ENCODE results near the gene DRC1. TPM values are rescaled to one million over a fixed set of nuclear protein-coding genes. Genes with fewer than 3 reads are reported as not detected.
A peak's percentile ranks its signal among the peaks of the same experiment; 100 is the strongest.

Gene DRC1
- total and polyA plus RNA-seq, 2 of the 13 experiments (the other 11 are each of a cell fraction or from before 2014, with no cell fraction given), result 0.07 TPM; not detected in 1

DNA sequence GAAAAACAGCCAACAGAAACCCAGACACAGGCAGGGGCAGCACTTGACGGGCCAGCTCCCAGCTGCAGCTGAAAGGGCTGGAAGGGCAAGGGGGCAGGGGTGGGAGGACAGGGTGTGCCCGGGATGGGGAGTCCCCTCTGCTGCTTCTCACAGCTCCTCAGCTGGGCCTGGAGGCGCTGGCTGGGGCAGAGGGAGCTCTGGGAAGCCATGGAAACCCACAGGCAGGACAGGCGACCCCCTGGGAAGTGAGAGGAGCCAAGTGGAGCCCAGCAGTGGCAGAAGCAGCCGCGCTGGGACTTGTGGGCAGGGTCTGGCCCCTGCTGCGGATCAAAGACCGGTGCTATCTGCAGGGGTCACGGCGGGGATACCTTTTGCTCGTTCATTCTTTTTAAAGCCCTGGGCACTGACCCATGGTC is 55.5 kb downstream of the DRC1 start (continued):
- TF ChIP-seq, protein P1, sequence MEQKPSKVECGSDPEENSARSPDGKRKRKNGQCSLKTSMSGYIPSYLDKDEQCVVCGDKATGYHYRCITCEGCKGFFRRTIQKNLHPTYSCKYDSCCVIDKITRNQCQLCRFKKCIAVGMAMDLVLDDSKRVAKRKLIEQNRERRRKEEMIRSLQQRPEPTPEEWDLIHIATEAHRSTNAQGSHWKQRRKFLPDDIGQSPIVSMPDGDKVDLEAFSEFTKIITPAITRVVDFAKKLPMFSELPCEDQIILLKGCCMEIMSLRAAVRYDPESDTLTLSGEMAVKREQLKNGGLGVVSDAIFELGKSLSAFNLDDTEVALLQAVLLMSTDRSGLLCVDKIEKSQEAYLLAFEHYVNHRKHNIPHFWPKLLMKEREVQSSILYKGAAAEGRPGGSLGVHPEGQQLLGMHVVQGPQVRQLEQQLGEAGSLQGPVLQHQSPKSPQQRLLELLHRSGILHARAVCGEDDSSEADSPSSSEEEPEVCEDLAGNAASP (CRISPR knock-in tag; IDR thresholded peaks at IDR 0.05; ENCODE audit: borderline replicate concordance), result peak; percentile 56; the same call in 1 of the 2 replicates
- TF ChIP-seq, protein P2, sequence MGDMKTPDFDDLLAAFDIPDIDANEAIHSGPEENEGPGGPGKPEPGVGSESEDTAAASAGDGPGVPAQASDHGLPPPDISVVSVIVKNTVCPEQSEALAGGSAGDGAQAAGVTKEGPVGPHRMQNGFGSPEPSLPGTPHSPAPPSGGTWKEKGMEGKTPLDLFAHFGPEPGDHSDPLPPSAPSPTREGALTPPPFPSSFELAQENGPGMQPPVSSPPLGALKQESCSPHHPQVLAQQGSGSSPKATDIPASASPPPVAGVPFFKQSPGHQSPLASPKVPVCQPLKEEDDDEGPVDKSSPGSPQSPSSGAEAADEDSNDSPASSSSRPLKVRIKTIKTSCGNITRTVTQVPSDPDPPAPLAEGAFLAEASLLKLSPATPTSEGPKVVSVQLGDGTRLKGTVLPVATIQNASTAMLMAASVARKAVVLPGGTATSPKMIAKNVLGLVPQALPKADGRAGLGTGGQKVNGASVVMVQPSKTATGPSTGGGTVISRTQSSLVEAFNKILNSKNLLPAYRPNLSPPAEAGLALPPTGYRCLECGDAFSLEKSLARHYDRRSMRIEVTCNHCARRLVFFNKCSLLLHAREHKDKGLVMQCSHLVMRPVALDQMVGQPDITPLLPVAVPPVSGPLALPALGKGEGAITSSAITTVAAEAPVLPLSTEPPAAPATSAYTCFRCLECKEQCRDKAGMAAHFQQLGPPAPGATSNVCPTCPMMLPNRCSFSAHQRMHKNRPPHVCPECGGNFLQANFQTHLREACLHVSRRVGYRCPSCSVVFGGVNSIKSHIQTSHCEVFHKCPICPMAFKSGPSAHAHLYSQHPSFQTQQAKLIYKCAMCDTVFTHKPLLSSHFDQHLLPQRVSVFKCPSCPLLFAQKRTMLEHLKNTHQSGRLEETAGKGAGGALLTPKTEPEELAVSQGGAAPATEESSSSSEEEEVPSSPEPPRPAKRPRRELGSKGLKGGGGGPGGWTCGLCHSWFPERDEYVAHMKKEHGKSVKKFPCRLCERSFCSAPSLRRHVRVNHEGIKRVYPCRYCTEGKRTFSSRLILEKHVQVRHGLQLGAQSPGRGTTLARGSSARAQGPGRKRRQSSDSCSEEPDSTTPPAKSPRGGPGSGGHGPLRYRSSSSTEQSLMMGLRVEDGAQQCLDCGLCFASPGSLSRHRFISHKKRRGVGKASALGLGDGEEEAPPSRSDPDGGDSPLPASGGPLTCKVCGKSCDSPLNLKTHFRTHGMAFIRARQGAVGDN (CRISPR knock-in tag; IDR thresholded peaks at IDR 0.05), result peak; percentile 57; the same call in 1 of the 2 replicates
- TF ChIP-seq ZNF343 (CRISPR knock-in tag; IDR thresholded peaks at IDR 0.05), result 0 out of 2 replicates have a peak, but pooled peaks have one; percentile 30

DNA sequence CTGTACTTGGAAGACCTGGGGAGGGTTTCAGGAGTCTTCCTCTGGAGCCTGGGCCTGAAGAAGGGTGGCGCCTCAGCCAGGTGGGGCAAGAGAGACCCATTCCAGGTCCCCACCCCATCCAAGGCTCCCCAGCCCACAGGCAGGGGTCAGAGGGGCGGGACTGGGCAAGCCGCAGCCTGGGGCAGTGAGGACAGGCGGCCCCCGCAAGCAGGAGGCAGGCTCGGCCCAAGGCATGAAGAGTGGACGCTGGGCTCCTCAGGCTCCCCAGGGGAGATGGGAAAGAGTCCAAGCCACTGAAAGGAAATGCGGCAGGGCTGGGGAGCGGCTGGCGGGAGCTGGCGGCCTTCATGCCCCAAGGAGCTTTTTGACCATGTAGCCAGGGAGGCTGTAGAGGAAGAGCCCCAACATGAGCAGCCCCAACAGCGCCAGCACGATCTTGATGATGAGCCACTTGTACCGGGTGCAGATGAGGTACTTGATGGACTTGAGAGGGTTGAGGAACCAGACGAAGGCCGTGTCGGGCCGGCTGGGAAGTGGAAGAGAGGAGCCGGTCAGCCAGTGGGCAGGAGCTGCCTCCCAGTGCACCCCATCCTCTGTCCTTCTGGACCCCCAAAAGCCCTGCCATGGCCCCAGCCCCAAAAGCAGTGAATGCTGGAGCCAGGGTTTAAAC is 56.1 kb downstream of the DRC1 start:
- DNase-seq (ENCODE audit: low spot score) (no peak), ATAC-seq (peak; percentile 1), FAIRE-seq (no peak)
- Histone ChIP-seq H2AFZ (ENCODE audit: low read length) (peak overlapping the region; percentile 24), H3K36me3 (replicated peaks in 1 of 2; ENCODE audit: control insufficient read depth in 1 of 2, insufficient read depth in 2 of 2, low read length in 2 of 2) (no peaks in the 10 kb centered on the region), H3K9me3 (ENCODE audit: low read length) (no peaks in the 10 kb centered on the region), H3K79me2 (ENCODE audit: insufficient read depth, low read length) (no peaks in the 10 kb centered on the region), H3K4me3 (replicated peaks in 1 of 3; ENCODE audit: insufficient read depth in 1 of 3, low read depth in 2 of 3, low read length in 3 of 3) (peak overlapping the region; percentile 46 to 76 (median 50)), H3K27ac (ENCODE audit: extremely low read length, insufficient read depth, low read length) (peak overlapping the region; percentile 69), H3K27me3 (ENCODE audit: control insufficient read depth in 1 of 2, insufficient read depth in 2 of 2, low read length in 2 of 2) (no peaks in the 10 kb centered on the region; a peak in 1 of 5 replicates), H4K20me1 (ENCODE audit: insufficient read depth, low read length) (no peaks in the 10 kb centered on the region), H3K4me1 (ENCODE audit: insufficient read depth, low read length) (peaks cover 47% of the 10 kb centered on the region), H3K4me2 (ENCODE audit: low read depth, low read length) (peak overlapping the region; percentile 95), H3K9ac (ENCODE audit: insufficient read depth, low read depth, low read length) (peak overlapping the region; percentile 69)
- intact Hi-C loops (cut with micrococcal nuclease; ENCODE audit: unreplicated experiment), result loop anchor here (5.0 kb wide), 2 partner anchors 61 to 126 kb away; no protein-coding TSS in a partner anchor
- no TSS peak for BruUV-seq (replicated peaks)
- 52% methylated on average over 19 of the region's 19 CpGs for WGBS (ENCODE audit: low lambda C conversion rate)
- POLR2A ChIA-PET, result interaction anchor here (0.7 to 6.2 kb wide), 4 partner anchors 9 to 112 kb away, joined by 3 to 52 read pairs (median 8); partner anchors contain the start of genes ADGRF3 and SELENOI
- CTCF ChIA-PET (ENCODE audit: low intra/inter-chr PET ratio, low total read pairs), result no interaction called here
- in situ Hi-C loops (cut with HindIII; ENCODE audit: extremely low pct_ligation_motif_present, low pct_unique_long_range_greater_than_20kb), result no loop called here
- TF ChIP-seq, protein P3, sequence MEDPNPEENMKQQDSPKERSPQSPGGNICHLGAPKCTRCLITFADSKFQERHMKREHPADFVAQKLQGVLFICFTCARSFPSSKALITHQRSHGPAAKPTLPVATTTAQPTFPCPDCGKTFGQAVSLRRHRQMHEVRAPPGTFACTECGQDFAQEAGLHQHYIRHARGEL (CRISPR knock-in tag; IDR thresholded peaks at IDR 0.05), result 0 out of 2 replicates have a peak, but pooled peaks have one; percentile 66
- TF ChIP-seq LCORL (IDR thresholded peaks at IDR 0.05) (no peak), LCORL (CRISPR knock-in tag; IDR thresholded peaks at IDR 0.05) (no peak), POLR2G (IDR thresholded peaks at IDR 0.05; ENCODE audit: low read depth, low read length) (no peak), MTA1 (CRISPR knock-in tag; IDR thresholded peaks at IDR 0.05; ENCODE audit: borderline replicate concordance) (0 out of 2 replicates have a peak, but pooled peaks have one; percentile 48), RXRB (CRISPR knock-in tag; IDR thresholded peaks at IDR 0.05; ENCODE audit: borderline replicate concordance) (no peak), ZSCAN12 (CRISPR knock-in tag; IDR thresholded peaks at IDR 0.05) (no peak), TGIF2 (CRISPR knock-in tag; IDR thresholded peaks at IDR 0.05) (no peak), ATRX (CRISPR knock-in tag; IDR thresholded peaks at IDR 0.05; ENCODE audit: borderline replicate concordance) (no peak)
- TF ChIP-seq, protein P4, sequence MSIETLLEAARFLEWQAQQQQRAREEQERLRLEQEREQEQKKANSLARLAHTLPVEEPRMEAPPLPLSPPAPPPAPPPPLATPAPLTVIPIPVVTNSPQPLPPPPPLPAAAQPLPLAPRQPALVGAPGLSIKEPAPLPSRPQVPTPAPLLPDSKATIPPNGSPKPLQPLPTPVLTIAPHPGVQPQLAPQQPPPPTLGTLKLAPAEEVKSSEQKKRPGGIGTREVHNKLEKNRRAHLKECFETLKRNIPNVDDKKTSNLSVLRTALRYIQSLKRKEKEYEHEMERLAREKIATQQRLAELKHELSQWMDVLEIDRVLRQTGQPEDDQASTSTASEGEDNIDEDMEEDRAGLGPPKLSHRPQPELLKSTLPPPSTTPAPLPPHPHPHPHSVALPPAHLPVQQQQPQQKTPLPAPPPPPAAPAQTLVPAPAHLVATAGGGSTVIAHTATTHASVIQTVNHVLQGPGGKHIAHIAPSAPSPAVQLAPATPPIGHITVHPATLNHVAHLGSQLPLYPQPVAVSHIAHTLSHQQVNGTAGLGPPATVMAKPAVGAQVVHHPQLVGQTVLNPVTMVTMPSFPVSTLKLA (IDR thresholded peaks at IDR 0.05), result no peak
- TF ChIP-seq, protein P5, sequence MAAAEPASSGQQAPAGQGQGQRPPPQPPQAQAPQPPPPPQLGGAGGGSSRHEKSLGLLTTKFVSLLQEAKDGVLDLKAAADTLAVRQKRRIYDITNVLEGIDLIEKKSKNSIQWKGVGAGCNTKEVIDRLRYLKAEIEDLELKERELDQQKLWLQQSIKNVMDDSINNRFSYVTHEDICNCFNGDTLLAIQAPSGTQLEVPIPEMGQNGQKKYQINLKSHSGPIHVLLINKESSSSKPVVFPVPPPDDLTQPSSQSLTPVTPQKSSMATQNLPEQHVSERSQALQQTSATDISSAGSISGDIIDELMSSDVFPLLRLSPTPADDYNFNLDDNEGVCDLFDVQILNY (CRISPR knock-in tag; conservative IDR thresholded peaks at IDR 0.05), result no peak
